Heart right ventricle (tissue), 16 donors: Measurements from ENCODE around the gene WDR35. TPM values are rescaled to one million over a fixed set of nuclear protein-coding genes. Genes with fewer than 3 reads are reported as not detected.

ENCODE experiments used
- ATAC-seq, 8 donors: fragments of 200-7000 bp; cut with Tn5 transposase; one replicate each; pipeline ENCODE4 v1.9.1; 2020; ENCODE audit warnings: mild to moderate bottlenecking in 8 of 8, moderate library complexity in 8 of 8, moderate number of reproducible peaks in 1 of 8
- DNase-seq, 2 donors: peaks; one replicate each; pipeline ENCODE4 v3.0.0-alpha.2; 2020
- H3K27ac ChIP-seq, 10 donors: fragments of 200-600 bp; sonication (generic) in 2 of 10; one replicate each; pipeline versions ENCODE4 v1.5.0 to v1.8.0; 2020 to 2022; ENCODE audit warnings: mild to moderate bottlenecking in 3 of 10
- H3K27me3 ChIP-seq, 7 donors: fragments of 200-600 bp; one replicate each; pipeline ENCODE4 v1.8.0; 2021 to 2022; ENCODE audit warnings: mild to moderate bottlenecking in 2 of 7
- H3K36me3 ChIP-seq, 9 donors: fragments of 200-600 bp; sonication (generic) in 1 of 9; one replicate each; pipeline versions ENCODE4 v1.5.0 to v1.8.0; 2020 to 2022; ENCODE audit warnings: mild to moderate bottlenecking in 2 of 9
- H3K4me1 ChIP-seq, 9 donors: fragments of 200-600 bp; sonication (generic) in 1 of 9; one replicate each; pipeline versions ENCODE4 v1.5.0 to v1.8.0; 2020 to 2022; ENCODE audit warnings: mild to moderate bottlenecking in 4 of 9
- H3K4me3 ChIP-seq, 10 donors: fragments of 200-600 bp; sonication (generic) in 2 of 10; one replicate each; pipeline versions ENCODE4 v1.5.0 to v1.8.0; 2020 to 2022; ENCODE audit warnings: mild to moderate bottlenecking in 7 of 10, moderate library complexity in 2 of 10
- H3K9me3 ChIP-seq, 11 donors: fragments of 200-600 bp in 10 of 11; sonication (generic) in 2 of 11; one replicate each; pipeline versions ENCODE4 v1.5.0 to v1.8.0; 2013 to 2022; ENCODE audit warnings: mild to moderate bottlenecking in 2 of 11, control low read depth in 1 of 11, moderate library complexity in 1 of 11
- CTCF ChIP-seq, 9 donors: fragments of 200-600 bp; sonication (generic) in 2 of 9; IDR thresholded peaks; one replicate each; pipeline versions ENCODE4 v1.5.0 to v1.8.0; 2021 to 2022; ENCODE audit warnings: antibody characterized with exemption in 9 of 9, mild to moderate bottlenecking in 5 of 9, moderate library complexity in 1 of 9
- WGBS, 2 donors: extraction: QIAGEN DNeasy Blood & Tissue Kit; methylation state at CpG; one replicate each; pipeline ENCODE4 v1.1.7; 2013; ENCODE audit warnings: inconsistent platforms in 1 of 2; 5-methylcytosine and 5-hydroxymethylcytosine counted together
- intact Hi-C, 10 donors: fragments of 100-400 bp; cut with DNase I; formaldehyde crosslinking; loops; one replicate each; pipeline versions ENCODE4 v1.11.1 to v1.14.2; 2022
- polyA plus RNA-seq, 2 donors: library from polyadenylated mRNA; stranded (reverse); fragments of 200-250 nt; gene quantifications; one replicate each; pipeline ENCODE4 v1.2.3, GENCODE V29; 2013
- total RNA-seq, 10 donors: library from RNA; stranded (reverse); fragmentation: NEBNext Ultra II Directional in 3 of 10; extraction: Animal tissue kit (Norgen Biotek cat#: 25700) in 3 of 10; gene quantifications; one replicate each; pipeline versions ENCODE4 v1.2.1 to v1.2.4, GENCODE V29; 2021 to 2023
- donor health status: Arrhythmogenic right ventricular cardiomyopathy.
- donor health status: ischemic (EF 13 %, LVEDD 7.1; RV severe dilation, severe dysfunction).
- donor health status: healthy with polysubstance abuse.
- donor health status: DM: no; HTN: yes; CAD: no.
- donor health status: DM: no; HTN: no; CAD: no.
- donor health status: ischemic (EF 25% LVEDD 6.9; RV normal size, moderate dysfunction).
- donor health status: ischemic (EF 25% LVEDD 5.7; RV mildly dilated, moderate dysfunction).
- donor health status: healthy.
- donor health status: DM: yes; HTN: yes; CAD: no.
- donor health status: Ischemic cardiomyopathy.
- donor health status: ischemic (EF 35%, LVEDD 5.7; RV mildly dilated, moderate dysfunction).
- donor health status: nonischemic (EF 11% LVEDD 7.7; RV severe dilation, severe dysfunction).
- donor health status: DM: yes; HTN: yes; CAD: no.
- donor health status: PGD.
- donor health status: ischemic (EF 29% LVEDD 5.4; RV normal size, mild dysfunction).
- donor health status: nonischemic (EF 23%, LVEDD 6.1; RV moderate dilation, normal function).

The WDR35 gene
- total and polyA plus RNA-seq, 12 donors, result 2.3 to 8.3 (median 5.4) TPM

GRCh38 chr2:20019747-20020146, 29.8 kb upstream of the WDR35 start:
- Histone ChIP-seq H3K36me3 (no peaks in the 10 kb centered on the region), H3K4me1 (peaks cover 0 to 7% (median 0%) of the 10 kb centered on the region in 9 donors), H3K27ac (no peak overlapping the region), H3K9me3 (peaks cover 0 to 23% (median under 1%) of the 10 kb centered on the region in 11 donors), H3K4me3 (no peak overlapping the region), H3K27me3 (no peaks in the 10 kb centered on the region)
- DNase-seq (no peak), ATAC-seq (peak in 4 of 8 donors; percentile 45 to 71 (median 52))
- intact Hi-C loops, result loop anchor here in 2 of 10 donors (5.0 kb wide), 1 partner anchor 33 kb away; the partner anchor contains the start of gene LAPTM4A (in 2 of the 2)
- no peak for TF ChIP-seq CTCF (IDR thresholded peaks at IDR 0.05)
- 81 to 84% methylated on average over 4 of the region's 4 CpGs for WGBS, 2 donors

GRCh38 chr2:20018601-20019152, 28.8 kb upstream of the WDR35 start:
- WGBS, 2 donors, result 70 to 77% methylated on average over 2 of the region's 2 CpGs
- peaks cover 0 to 7% (median 0%) of the 10 kb centered on the region in 7 donors for H3K27me3 ChIP-seq
- intact Hi-C loops, result loop anchor here in 2 of 10 donors (5.0 kb wide), 1 partner anchor 34 kb away; the partner anchor contains the start of gene LAPTM4A (in 2 of the 2)

GRCh38 chr2:20016346-20016745, 26.4 kb upstream of the WDR35 start:
- DNase-seq (no peak), ATAC-seq (no peak)
- no peak for TF ChIP-seq CTCF (IDR thresholded peaks at IDR 0.05)
- Histone ChIP-seq H3K27me3 (peaks cover 0 to 30% (median 5%) of the 10 kb centered on the region in 7 donors), H3K27ac (no peak overlapping the region), H3K4me1 (peaks cover 3 to 16% (median 11%) of the 10 kb centered on the region in 9 donors), H3K4me3 (no peak overlapping the region), H3K36me3 (no peaks in the 10 kb centered on the region), H3K9me3 (peaks cover 0 to 17% (median under 1%) of the 10 kb centered on the region in 11 donors)
- intact Hi-C loops, result loop anchor here in 4 of 10 donors (2.0 to 5.0 kb wide), 3 partner anchors 36 to 78 kb away; partner anchors contain the start of gene LAPTM4A (in 2 of the 4)

More at GRCh38 chr2:20018601-20019152, 28.8 kb upstream of the WDR35 start:
- TF ChIP-seq CTCF (IDR thresholded peaks at IDR 0.05), result no peak
- Histone ChIP-seq H3K4me3 (no peak overlapping the region), H3K4me1 (peaks cover 0 to 3% (median 0%) of the 10 kb centered on the region in 9 donors), H3K27ac (no peak overlapping the region), H3K9me3 (peaks cover 0 to 27% (median 3%) of the 10 kb centered on the region in 11 donors), H3K36me3 (no peaks in the 10 kb centered on the region)
- ATAC-seq (peak in 3 of 8 donors; percentile 27 to 44 (median 34)), DNase-seq (no peak)

GRCh38 chr2:20015482-20016083, 25.7 kb upstream of the WDR35 start:
- no peak overlapping the region for H3K4me3 ChIP-seq
- intact Hi-C loops, result loop anchor here (1.0 to 5.0 kb wide), 9 partner anchors 37 to 83 kb away; partner anchors contain the start of gene LAPTM4A (in 2 of the 10)
- no peak overlapping the region for H3K27ac ChIP-seq
- 9 to 10% methylated on average over 2 of the region's 2 CpGs for WGBS, 2 donors
- H3K36me3 ChIP-seq, result no peaks in the 10 kb centered on the region
- peaks cover 3 to 16% (median 11%) of the 10 kb centered on the region in 9 donors for H3K4me1 ChIP-seq
- ATAC-seq, result peak in 4 of 8 donors; percentile 41 to 57 (median 54)
- peak; percentile 40 to 73 (median 64) for TF ChIP-seq CTCF (IDR thresholded peaks at IDR 0.05)
- peaks cover 0 to 10% (median 0%) of the 10 kb centered on the region in 11 donors for H3K9me3 ChIP-seq
- H3K27me3 ChIP-seq, result peaks cover 0 to 38% (median 11%) of the 10 kb centered on the region in 7 donors
- DNase-seq, result no peak
